ENCODE data around the gene RHOBTB3. TPM values are rescaled to one million over a fixed set of nuclear protein-coding genes. Genes with fewer than 3 reads are reported as not detected.

RHOBTB3 gene
- total and polyA plus RNA-seq, 10 of the 15 experiments (the other 5 are each of a cell fraction or from before 2014, with no cell fraction given): 3.6 to 42.8 (median 8.4) TPM

- TF ChIP-seq CUX1 (IDR thresholded peaks at IDR 0.05; ENCODE audit: insufficient replicate concordance, low read depth, low read length) (no peak), ZNF384 (IDR thresholded peaks at IDR 0.05; ENCODE audit: borderline replicate concordance, low read depth, low read length) (no peak), FOXM1 (IDR thresholded peaks at IDR 0.05; ENCODE audit: low read depth, low read length) (no peak), NR2F1 (conservative IDR thresholded peaks at IDR 0.05) (no peak)
- TF ChIP-seq, protein P1, sequence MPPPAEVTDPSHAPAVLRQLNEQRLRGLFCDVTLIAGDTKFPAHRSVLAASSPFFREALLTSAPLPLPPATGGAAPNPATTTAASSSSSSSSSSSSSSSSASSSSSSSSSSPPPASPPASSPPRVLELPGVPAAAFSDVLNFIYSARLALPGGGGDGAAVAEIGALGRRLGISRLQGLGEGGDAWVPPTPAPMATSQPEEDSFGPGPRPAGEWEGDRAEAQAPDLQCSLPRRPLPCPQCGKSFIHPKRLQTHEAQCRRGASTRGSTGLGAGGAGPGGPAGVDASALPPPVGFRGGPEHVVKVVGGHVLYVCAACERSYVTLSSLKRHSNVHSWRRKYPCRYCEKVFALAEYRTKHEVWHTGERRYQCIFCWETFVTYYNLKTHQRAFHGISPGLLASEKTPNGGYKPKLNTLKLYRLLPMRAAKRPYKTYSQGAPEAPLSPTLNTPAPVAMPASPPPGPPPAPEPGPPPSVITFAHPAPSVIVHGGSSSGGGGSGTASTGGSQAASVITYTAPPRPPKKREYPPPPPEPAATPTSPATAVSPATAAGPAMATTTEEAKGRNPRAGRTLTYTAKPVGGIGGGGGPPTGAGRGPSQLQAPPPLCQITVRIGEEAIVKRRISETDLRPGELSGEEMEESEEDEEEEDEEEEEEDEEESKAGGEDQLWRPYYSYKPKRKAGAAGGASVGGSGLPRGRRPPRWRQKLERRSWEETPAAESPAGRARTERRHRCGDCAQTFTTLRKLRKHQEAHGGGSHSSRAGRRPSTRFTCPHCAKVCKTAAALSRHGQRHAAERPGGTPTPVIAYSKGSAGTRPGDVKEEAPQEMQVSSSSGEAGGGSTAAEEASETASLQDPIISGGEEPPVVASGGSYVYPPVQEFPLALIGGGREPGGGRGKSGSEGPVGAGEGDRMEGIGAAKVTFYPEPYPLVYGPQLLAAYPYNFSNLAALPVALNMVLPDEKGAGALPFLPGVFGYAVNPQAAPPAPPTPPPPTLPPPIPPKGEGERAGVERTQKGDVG (CRISPR knock-in tag; IDR thresholded peaks at IDR 0.05): no peak
- TF ChIP-seq, protein P2, sequence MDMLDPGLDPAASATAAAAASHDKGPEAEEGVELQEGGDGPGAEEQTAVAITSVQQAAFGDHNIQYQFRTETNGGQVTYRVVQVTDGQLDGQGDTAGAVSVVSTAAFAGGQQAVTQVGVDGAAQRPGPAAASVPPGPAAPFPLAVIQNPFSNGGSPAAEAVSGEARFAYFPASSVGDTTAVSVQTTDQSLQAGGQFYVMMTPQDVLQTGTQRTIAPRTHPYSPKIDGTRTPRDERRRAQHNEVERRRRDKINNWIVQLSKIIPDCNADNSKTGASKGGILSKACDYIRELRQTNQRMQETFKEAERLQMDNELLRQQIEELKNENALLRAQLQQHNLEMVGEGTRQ (IDR thresholded peaks at IDR 0.05; ENCODE audit: borderline replicate concordance, low read depth, low read length): no peak
- TF ChIP-seq, protein P3, sequence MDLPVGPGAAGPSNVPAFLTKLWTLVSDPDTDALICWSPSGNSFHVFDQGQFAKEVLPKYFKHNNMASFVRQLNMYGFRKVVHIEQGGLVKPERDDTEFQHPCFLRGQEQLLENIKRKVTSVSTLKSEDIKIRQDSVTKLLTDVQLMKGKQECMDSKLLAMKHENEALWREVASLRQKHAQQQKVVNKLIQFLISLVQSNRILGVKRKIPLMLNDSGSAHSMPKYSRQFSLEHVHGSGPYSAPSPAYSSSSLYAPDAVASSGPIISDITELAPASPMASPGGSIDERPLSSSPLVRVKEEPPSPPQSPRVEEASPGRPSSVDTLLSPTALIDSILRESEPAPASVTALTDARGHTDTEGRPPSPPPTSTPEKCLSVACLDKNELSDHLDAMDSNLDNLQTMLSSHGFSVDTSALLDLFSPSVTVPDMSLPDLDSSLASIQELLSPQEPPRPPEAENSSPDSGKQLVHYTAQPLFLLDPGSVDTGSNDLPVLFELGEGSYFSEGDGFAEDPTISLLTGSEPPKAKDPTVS (IDR thresholded peaks at IDR 0.05; ENCODE audit: low read depth, low read length): no peak
Measured at GRCh38 chr5:95682891-95683290, 48.2 kb upstream of the RHOBTB3 start, which contains the start of gene SPATA9 (continued).
